GM21423 (cell line): Measurements from ENCODE around the gene RERE.

Source experiments
- ATAC-seq: cut with Tn5 transposase; IDR thresholded peaks from one replicate; pipeline ENCODE4 v1.9.1; 2021; ENCODE audit warnings: mild to moderate bottlenecking, moderate library complexity; ENCODE audit not compliant: unreplicated experiment

RERE gene

DNA sequence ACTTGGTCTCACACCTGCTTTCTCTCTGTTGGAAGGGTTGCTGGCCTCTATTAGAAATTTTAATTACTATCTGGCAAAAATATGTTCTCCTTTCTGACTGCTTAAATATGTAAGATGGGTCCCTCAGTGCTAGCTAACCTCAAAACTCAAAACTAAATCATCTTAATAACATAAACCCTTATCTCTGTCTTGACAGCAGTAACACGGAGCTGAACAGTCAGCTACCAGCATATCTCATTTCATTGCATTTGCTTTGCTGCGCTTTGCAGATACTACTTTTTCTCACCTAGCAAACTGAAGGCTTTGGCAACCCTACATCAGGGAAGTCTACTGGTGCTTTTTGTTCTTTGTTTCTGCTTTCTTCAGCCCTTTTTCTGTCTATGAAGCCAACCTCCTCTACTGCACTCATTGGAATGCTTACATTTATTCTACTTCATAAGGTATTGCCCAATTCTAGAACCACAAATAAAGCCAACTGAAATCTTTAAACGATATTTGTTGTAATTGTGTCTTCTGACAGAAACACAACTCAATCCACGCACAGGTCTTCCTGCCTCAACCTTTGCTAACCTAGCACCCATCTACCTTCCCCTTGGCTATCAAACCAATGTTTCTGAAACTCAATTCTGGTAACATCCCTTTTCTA lies 95.6 kb downstream of the RERE start:
- ATAC-seq: no peak

- ATAC-seq: no peak
These were observed 97.1 kb downstream of the RERE start for GRCh38 chr1:8720347-8720746.

- no peak for ATAC-seq
These were observed 98.5 kb downstream of the RERE start for GRCh38 chr1:8718850-8719361.

- ATAC-seq: no peak
These were observed 100.3 kb downstream of the RERE start for GRCh38 chr1:8717148-8717547.

GRCh38 chr1:8716238-8716637 lies 101.2 kb downstream of the RERE start:
- ATAC-seq: no peak

DNA sequence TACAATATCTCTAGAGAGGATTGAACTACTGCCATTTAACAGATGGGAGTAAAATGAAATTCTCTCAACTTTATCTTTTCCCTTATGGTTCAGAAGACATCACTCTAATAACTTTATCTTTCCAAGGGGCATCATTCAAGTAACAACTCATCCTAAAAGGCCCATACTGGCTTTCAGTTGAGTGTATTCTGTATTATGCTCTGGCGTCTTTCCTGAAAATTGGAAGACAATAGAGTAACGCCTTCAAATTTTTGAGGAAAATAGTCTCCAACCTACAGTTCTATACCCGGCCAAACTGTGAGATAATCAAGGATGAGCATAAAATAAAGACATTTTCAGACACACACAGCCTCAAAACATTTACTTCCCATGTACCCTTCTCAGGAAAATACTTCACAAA lies 103.3 kb downstream of the RERE start:
- ATAC-seq: no peak

GRCh38 chr1:8712413-8713231 lies 104.8 kb downstream of the RERE start:
- no peak for ATAC-seq

DNA sequence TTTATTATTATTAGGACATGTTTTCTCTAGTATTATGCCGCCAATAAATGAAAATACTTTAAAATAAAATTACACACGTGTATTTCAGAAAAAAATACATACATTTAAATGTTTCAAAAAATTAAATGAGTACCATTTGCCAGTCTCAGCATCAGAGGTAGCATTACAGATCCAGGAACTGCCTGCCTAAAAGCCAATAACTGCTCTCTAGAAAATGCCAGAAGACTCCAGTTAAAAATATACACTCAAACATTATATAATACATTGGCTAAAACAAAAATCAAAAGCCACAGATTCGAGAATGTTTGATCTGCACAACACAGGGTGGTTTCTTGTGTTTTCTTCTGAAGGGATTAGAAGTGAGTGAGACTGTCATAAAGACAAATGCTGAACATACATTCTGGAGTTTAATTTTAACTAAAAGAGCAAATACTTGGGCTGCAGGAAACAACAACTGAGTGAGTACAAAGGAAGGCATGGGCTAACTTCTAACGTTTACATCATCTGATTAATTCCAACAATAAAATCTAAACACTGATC lies 105.5 kb downstream of the RERE start:
- ATAC-seq: no peak

DNA sequence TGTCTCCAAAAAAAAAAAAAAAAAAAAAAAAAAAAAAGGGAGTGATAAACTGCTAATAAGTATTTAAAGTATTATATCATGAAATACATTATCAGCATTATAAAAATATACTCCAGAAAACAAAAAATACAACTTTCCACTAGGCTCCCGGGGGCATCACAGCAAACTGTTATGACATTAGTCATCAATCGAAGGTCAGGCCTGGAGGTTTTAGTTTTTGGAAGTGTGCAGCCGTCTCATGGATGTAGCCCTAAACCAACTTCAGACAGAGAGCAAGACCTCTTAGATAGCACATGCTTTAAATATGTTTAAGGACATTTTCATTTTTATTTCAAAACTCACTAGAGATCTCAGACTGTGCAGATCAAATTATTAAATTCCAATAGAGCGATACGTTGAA lies 106.3 kb downstream of the RERE start:
- no peak for ATAC-seq

GRCh38 chr1:8708259-8708658 lies 109.2 kb downstream of the RERE start:
- no peak for ATAC-seq

DNA sequence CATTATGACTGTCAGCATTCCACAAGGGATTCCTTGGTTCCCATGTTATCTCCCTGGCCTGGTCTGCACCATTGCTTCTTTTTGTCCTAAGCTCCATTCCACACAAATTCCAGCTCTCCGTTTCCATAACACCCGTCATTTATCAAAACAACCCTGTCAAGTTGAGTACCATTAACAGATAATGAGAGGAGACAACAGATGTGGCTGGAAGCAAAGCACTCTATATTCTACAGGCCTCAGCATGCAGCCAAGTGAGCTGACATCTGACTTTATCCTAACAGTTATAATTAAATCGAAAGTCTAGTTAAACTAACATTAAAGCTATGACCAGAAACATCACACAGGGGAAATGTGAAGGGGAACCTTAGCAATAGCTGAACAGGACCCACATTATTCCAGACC lies 110.4 kb downstream of the RERE start:
- no peak for ATAC-seq

GRCh38 chr1:8706291-8706690 lies 111.1 kb downstream of the RERE start:
- ATAC-seq: no peak

DNA sequence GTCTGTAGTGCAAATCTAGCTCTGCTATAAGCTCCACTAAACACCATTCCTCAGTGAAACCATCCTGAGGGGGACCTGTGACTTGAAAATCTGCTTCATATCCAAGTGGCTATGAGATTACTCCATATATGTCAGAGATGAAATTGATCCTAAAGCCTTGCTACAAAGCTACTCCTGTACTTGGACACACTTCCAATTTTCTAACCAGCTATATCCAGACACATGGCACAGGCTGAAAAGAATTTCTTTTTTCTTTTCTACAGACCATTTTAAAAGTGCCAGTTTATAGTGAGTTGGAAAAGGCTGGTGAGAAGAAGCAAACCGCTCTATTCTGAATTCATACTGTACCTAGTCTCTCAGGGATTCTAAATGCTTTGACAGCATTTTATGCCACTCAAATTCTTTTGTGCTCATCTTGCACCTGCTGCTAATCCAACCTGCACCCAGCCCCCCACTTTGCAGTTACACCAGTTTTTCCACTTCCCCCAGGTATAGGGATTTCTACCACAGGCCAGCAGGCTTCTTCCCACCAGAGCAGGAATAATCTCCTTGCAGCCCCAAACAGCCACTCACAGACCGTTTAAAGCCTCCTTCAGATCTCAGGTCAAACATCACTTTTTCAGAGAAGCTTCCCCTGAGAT lies 112.5 kb downstream of the RERE start:
- ATAC-seq: no peak

- ATAC-seq: peak; percentile 73
These were observed 114.3 kb downstream of the RERE start for GRCh38 chr1:8702850-8703810.

DNA sequence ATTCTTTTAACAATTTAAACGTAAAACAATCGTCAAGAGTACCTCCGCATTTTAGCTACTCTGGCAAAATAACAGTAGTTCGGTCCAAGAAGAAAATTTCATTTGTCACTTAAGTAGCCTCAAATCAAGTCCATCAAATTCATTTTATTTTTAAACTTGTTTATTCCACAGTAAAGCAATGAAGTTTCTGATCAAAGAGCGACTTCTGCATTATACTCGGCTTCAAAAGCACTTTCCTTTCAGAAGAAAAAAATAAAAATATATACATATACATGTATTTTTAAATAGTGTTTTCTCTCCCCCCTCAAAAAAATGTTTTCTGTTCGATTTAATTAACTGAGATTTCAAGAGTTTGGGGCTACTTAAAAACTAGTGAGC lies 115.0 kb downstream of the RERE start:
- ATAC-seq: no peak

DNA sequence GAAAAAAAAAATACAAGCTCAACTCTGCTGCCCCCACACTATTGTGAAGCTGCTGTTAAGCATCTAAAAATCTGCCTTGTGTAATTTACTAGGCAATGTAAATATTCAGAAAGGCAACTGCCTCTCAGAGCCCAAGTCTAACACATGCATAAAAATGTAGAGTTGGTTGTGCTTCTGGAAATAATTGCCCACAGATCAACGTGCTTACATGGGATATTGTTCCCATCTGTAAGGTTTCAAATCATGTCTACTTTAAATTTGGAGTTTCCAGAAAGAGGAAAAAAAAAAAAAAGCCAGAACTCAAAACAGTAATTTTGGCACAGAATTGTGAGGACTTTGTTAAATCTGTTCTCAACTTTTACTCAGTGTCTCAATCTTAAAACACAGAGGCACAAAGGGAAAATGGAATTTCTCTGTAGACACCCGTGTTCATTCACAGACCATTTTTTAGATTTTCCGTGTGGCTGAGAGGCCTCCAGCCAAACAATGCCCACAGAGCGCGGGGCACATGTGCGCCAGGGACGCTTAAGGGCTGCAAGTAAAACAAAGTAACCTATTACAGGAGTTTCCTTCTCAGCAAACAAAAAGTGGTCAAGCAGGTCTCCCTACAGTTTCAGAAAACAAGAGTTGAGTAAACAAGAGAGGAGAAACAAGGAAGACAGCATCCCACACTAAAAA lies 115.5 kb downstream of the RERE start:
- ATAC-seq: no peak

DNA sequence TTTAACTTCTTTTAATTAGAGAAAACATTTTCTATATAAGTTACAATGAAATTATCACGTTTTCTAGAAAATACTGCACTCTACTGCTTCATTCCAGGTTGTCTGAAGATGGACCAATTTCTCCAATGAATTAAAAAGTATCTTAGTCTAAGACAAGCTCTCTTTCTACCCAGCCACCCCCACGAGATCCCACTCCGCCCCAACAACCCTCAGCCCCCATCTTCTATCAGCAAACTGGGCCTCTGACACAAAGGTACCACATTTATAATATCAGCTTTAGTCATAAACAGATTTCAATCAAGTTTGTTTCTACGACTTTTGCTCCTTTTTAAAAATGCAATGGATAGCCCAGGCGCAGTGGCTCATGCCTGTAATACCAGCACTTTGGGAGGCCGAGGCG lies 117.8 kb downstream of the RERE start:
- ATAC-seq: no peak

GRCh38 chr1:8698937-8699447 lies 118.4 kb downstream of the RERE start:
- no peak for ATAC-seq

- ATAC-seq: no peak
These were observed 119.3 kb downstream of the RERE start for GRCh38 chr1:8698012-8698630.
